MCF 10A (cell line): ENCODE data around the gene SBK2. TPM values are rescaled to one million over a fixed set of nuclear protein-coding genes. Genes with fewer than 3 reads are reported as not detected.
A peak's percentile ranks its signal among the peaks of the same experiment; 100 is the strongest.

Experiments used
- BruUV-seq: library from RNA; stranded (reverse); fragments of 400-500 nt; replicated peaks from 2 replicates; lab custom pipeline; 2021; lab: Mats Ljungman, UMichigan
- CTCF ChIA-PET: fragments of 300-600 bp; sonication (Branson Sonifier 250); formaldehyde crosslinking; extraction: SDS; loops from one replicate; lab custom pipeline; 2021; ENCODE audit warnings: antibody characterized with exemption, inconsistent platforms; lab: Yijun Ruan, JAX
- POLR2A ChIA-PET: fragments of 300-600, 350-650 bp; sonication (Branson Sonifier 250); formaldehyde crosslinking; extraction: SDS; loops from one replicate; lab custom pipeline; 2020; ENCODE audit warnings: antibody characterized with exemption, inconsistent platforms; lab: Yijun Ruan, JAX
- DNase-seq: peaks from one replicate; pipeline ENCODE4 v3.0.0-alpha.2; 2018; ENCODE audit not compliant: unreplicated experiment
- H3K27ac Mint-ChIP-seq: one replicate; pipeline ENCODE4 v1.8.0; 2022; ENCODE audit warnings: mild to moderate bottlenecking, low read depth, mixed read lengths; ENCODE audit not compliant: unreplicated experiment
- H3K27me3 Mint-ChIP-seq: one replicate; pipeline ENCODE4 v1.8.0; 2022; ENCODE audit warnings: mixed read lengths; ENCODE audit not compliant: insufficient read depth, unreplicated experiment
- H3K36me3 Mint-ChIP-seq: one replicate; pipeline ENCODE4 v1.8.0; 2022; ENCODE audit warnings: mild to moderate bottlenecking, moderate library complexity, mixed read lengths; ENCODE audit not compliant: insufficient read depth, unreplicated experiment
- H3K4me1 Mint-ChIP-seq: one replicate; pipeline ENCODE4 v1.8.0; 2022; ENCODE audit warnings: mixed read lengths; ENCODE audit not compliant: insufficient read depth, unreplicated experiment
- H3K4me3 Mint-ChIP-seq: one replicate; pipeline ENCODE4 v1.8.0; 2022; ENCODE audit warnings: mild to moderate bottlenecking, moderate library complexity, mixed read lengths; ENCODE audit not compliant: unreplicated experiment
- H3K9me3 Mint-ChIP-seq: one replicate; pipeline ENCODE4 v1.8.0; 2022; ENCODE audit warnings: mixed read lengths; ENCODE audit not compliant: unreplicated experiment
- intact Hi-C: fragments of 100-400 bp; cut with micrococcal nuclease; formaldehyde crosslinking; loops from 2 replicates; pipeline ENCODE4 v1.14.1; 2022
- total RNA-seq: library from RNA; stranded (reverse); gene quantifications from 2 replicates; pipeline ENCODE4 v1.2.3, GENCODE V29; 2022
- TF ChIP-seq, protein P1 (sequence below): fragments of 200-600 bp; IDR thresholded peaks from one replicate; pipeline ENCODE4 v1.8.0; 2022; ENCODE audit warnings: antibody characterized with exemption, mild to moderate bottlenecking; ENCODE audit not compliant: unreplicated experiment

SBK2 gene
- total RNA-seq, 1 experiment from 2014 or later, result not detected

GRCh38 chr19:55486971-55487923, 49.7 kb downstream of the SBK2 start:
- ChIA-PET CTCF (interaction anchor here (0.5 to 3.1 kb wide), 11 partner anchors 10 to 811 kb away, joined by 3 to 20 read pairs (median 4); partner anchors contain the start of gene ZNF865), POLR2A (interaction anchor here (0.8 to 3.9 kb wide), 6 partner anchors 9 to 228 kb away, joined by 3 to 46 read pairs (median 4); partner anchors contain the start of genes ISOC2, PPP6R1, UBE2S and ZNF628)
- Mint-ChIP-seq H3K4me1 (peaks cover 23% of the 10 kb centered on the region), H3K27me3 (no peaks in the 10 kb centered on the region), H3K9me3 (no peaks in the 10 kb centered on the region), H3K27ac (peak overlapping the region; percentile 87), H3K36me3 (no peaks in the 10 kb centered on the region), H3K4me3 (peak overlapping the region; percentile 55)
- TF ChIP-seq, protein P1, sequence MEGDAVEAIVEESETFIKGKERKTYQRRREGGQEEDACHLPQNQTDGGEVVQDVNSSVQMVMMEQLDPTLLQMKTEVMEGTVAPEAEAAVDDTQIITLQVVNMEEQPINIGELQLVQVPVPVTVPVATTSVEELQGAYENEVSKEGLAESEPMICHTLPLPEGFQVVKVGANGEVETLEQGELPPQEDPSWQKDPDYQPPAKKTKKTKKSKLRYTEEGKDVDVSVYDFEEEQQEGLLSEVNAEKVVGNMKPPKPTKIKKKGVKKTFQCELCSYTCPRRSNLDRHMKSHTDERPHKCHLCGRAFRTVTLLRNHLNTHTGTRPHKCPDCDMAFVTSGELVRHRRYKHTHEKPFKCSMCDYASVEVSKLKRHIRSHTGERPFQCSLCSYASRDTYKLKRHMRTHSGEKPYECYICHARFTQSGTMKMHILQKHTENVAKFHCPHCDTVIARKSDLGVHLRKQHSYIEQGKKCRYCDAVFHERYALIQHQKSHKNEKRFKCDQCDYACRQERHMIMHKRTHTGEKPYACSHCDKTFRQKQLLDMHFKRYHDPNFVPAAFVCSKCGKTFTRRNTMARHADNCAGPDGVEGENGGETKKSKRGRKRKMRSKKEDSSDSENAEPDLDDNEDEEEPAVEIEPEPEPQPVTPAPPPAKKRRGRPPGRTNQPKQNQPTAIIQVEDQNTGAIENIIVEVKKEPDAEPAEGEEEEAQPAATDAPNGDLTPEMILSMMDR, result no peak
- intact Hi-C loops, result no loop called here
- TSS peak; percentile 66 for BruUV-seq
- peak; percentile 83 for DNase-seq

DNA sequence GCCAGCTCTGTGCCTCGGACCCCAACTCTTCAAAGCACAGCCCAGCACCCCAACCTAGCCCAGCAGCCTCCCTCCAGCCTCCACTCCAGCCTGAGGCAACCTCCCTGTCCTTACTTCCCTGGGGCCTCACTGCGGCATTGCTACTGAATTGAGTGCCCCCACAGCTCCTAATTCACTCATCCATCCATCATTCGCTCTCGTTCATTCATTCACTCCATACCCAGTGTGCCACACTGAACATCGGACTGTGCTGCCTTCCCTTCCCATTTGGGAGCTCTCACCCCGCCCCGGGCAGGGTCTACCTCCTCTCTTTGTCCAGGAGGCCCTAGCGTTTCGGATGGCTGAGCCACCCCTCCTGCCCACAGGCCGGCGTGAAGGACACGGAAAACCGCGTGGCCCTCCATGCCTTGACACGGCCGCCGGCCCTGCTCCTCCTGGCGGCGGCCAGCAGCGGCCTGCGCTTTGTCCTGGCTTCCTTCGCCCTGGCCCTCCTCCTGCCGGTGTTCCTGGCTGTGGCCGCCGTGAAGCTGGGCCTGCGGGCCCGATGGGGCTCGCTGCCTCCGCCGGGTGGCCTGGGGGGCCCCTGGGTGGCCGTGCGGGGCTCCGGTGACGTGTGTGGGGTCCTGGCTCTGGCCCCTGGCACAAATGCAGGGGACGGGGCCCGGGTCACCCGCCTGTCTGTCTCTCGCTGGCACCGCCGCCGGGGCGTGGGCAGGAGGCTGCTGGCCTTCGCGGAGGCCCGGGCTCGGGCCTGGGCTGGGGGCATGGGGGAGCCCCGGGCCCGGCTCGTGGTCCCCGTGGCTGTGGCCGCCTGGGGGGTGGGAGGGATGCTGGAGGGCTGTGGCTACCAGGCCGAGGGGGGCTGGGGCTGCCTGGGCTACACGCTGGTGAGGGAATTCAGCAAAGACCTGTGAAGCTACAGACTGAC, 50.6 kb downstream of the SBK2 start:
- Mint-ChIP-seq H3K27me3 (no peaks in the 10 kb centered on the region), H3K27ac (peak overlapping the region; percentile 87), H3K4me1 (peaks cover 14% of the 10 kb centered on the region), H3K4me3 (peak overlapping the region; percentile 69), H3K9me3 (no peaks in the 10 kb centered on the region), H3K36me3 (no peaks in the 10 kb centered on the region)
- DNase-seq, result peak; percentile 45
- ChIA-PET CTCF (interaction anchor here (0.5 to 3.1 kb wide), 13 partner anchors 11 to 796 kb away, joined by 3 to 20 read pairs (median 4); partner anchors contain the start of gene ZNF865), POLR2A (interaction anchor here (0.8 to 3.9 kb wide), 6 partner anchors 10 to 227 kb away, joined by 3 to 46 read pairs (median 4); partner anchors contain the start of genes ISOC2, PPP6R1, UBE2S and ZNF628)
- TF ChIP-seq, protein P1, result no peak
- intact Hi-C loops, result no loop called here
- BruUV-seq, result no TSS peak

DNA sequence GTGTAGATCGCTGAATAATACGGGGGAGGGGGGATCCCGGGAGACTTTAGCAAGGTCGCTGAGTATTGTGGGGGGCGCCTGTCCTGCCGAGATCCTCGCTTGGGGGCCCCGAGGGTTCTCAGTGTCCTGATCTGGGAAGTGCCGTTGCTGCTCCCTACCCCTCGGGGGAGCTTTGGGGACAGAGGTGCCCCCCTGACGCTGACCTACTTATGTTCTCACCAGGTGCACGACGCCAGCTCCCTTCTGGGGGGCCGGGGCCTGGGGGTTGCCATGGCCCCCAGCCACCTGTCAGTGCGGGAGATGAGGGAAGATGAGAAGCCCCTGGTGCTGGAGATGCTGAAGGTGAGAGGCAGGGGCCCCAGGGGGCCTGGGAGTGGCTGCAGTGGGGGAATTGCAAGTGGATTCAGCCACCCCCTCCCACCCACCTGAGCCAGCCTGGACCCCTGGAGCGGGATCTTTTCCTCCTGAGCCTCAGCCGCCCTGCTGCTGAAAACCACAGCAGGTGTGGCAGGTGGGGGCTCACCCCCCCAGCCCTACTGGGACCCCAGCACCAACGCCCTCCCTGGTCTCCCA, 51.4 kb downstream of the SBK2 start:
- Mint-ChIP-seq H3K27ac (peak overlapping the region; percentile 87), H3K27me3 (no peaks in the 10 kb centered on the region), H3K4me3 (peak overlapping the region; percentile 69), H3K9me3 (no peaks in the 10 kb centered on the region), H3K36me3 (no peaks in the 10 kb centered on the region), H3K4me1 (peaks cover 13% of the 10 kb centered on the region)
- no peak for DNase-seq
- TF ChIP-seq, protein P1, result no peak
- ChIA-PET CTCF (interaction anchor here (0.5 to 3.1 kb wide), 7 partner anchors 12 to 326 kb away, joined by 3 to 16 read pairs (median 5); no protein-coding TSS in a partner anchor), POLR2A (interaction anchor here (0.8 to 3.9 kb wide), 5 partner anchors 10 to 133 kb away, joined by 3 to 46 read pairs (median 3); partner anchors contain the start of genes FIZ1 and ZNF628)
- intact Hi-C loops, result no loop called here
- TSS peak; percentile 19 for BruUV-seq
